Activated T-cell treated with anti-CD3 and anti-CD28 coated beads, Interleukin-2, amount 50 U/mL, for 4 hours (primary cell): ENCODE measurements around the gene SPRED2. TPM values are rescaled to one million over a fixed set of nuclear protein-coding genes. Genes with fewer than 3 reads are reported as not detected.
A peak's percentile ranks its signal among the peaks of the same experiment; 100 is the strongest.

Experiments
- ATAC-seq, 2 donors: fragments of 200-7000 bp; cut with Tn5 transposase; one replicate each; pipeline ENCODE4 v1.10.0; 2021
- DNase-seq: peaks from one replicate; pipeline ENCODE4 v3.0.0-alpha.2; 2020
- H3K27me3 Mint-ChIP-seq: one replicate; pipeline ENCODE4 v1.8.0; 2021; ENCODE audit warnings: low read depth, mixed read lengths
- H3K36me3 Mint-ChIP-seq: one replicate; pipeline ENCODE4 v1.8.0; 2022; ENCODE audit warnings: mixed read lengths; ENCODE audit not compliant: insufficient read depth
- H3K4me1 Mint-ChIP-seq: one replicate; pipeline ENCODE4 v1.8.0; 2021; ENCODE audit warnings: low read depth, mixed read lengths
- H3K4me3 Mint-ChIP-seq: one replicate; pipeline ENCODE4 v1.8.0; 2021; ENCODE audit warnings: mild to moderate bottlenecking, moderate library complexity, mixed read lengths
- H3K9me3 Mint-ChIP-seq: one replicate; pipeline ENCODE4 v1.8.0; 2021; ENCODE audit warnings: mixed read lengths
- total RNA-seq, 3 donors: library from RNA; stranded (reverse); gene quantifications; one replicate each; pipeline ENCODE4 v1.2.1, GENCODE V29; 2021

The SPRED2 gene
- total RNA-seq, 3 donors from 2014 or later: 10.4 to 11.0 (median 10.9) TPM

DNA sequence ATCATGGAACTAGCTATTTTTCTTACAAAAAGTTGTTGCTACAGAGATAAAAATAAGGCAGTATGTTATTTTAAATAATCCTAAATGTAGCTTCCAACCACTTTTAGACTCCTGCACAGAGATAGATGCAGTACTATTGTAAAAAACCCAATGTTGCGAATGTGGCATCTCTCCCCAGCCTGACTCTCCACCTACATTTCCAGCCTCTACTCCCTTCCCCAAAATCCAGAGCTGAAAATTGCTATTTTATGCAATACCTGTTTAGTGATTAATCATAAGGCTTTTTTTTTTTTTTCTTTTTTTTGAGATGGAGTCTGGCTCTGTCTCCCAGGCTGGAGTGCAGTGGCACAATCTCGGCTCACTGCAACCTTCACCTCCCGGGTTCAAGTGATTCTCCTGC lies 39.4 kb downstream of the SPRED2 start:
- DNase-seq (no peak), ATAC-seq (no peak)
- H3K9me3 Mint-ChIP-seq: no peaks in the 10 kb centered on the region
- H3K36me3 Mint-ChIP-seq: no peaks in the 10 kb centered on the region
- peaks cover 19% of the 10 kb centered on the region for H3K4me1 Mint-ChIP-seq
- peaks cover 2% of the 10 kb centered on the region for H3K27me3 Mint-ChIP-seq
- H3K4me3 Mint-ChIP-seq: no peak overlapping the region

DNA sequence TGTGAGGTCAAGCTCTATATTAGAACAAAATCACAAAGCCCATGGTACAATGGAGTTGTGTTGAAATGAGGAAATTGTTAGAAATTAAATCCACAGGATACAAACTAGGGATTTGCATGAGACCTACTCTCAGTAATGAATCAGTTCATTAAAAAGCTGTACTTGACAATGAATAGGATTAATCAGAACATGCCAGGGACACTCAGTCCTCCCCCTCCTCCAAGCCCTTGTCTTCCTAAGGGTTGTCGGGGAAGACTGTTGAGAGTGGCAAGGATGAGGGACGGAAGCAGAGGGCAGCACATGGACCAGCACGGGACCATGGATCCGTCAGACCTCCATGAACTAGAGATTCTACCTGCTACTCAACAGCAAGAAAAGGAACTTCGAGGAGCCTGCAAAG lies 39.8 kb downstream of the SPRED2 start:
- Mint-ChIP-seq H3K27me3 (peaks cover 2% of the 10 kb centered on the region), H3K4me3 (no peak overlapping the region), H3K36me3 (no peaks in the 10 kb centered on the region), H3K4me1 (peaks cover 17% of the 10 kb centered on the region), H3K9me3 (no peaks in the 10 kb centered on the region)
- DNase-seq (no peak), ATAC-seq (no peak)

DNA sequence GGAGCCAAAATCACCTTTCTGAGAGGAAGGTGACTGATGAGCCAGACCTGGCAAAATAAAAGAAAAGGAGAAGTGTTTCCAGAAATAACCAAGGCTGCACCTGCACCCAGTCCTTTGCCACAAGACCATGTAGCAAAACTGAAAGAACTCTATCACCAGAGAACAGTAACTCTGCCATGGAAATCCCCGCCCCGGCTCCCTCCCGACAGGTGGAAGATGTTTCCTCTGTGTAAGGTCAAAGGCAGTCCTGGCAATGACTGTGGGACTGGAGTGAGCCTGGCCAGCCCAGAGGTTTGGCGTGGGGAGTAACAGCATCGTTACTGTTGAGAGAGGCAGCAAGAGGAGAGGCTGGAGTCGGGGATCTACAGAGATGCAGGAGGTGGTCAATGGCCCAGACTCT lies 42.3 kb downstream of the SPRED2 start:
- Mint-ChIP-seq H3K36me3 (no peaks in the 10 kb centered on the region), H3K4me3 (no peak overlapping the region), H3K9me3 (no peaks in the 10 kb centered on the region), H3K4me1 (peaks cover 6% of the 10 kb centered on the region), H3K27me3 (no peaks in the 10 kb centered on the region)
- DNase-seq: no peak
- peak; percentile 50 to 65 for ATAC-seq

DNA sequence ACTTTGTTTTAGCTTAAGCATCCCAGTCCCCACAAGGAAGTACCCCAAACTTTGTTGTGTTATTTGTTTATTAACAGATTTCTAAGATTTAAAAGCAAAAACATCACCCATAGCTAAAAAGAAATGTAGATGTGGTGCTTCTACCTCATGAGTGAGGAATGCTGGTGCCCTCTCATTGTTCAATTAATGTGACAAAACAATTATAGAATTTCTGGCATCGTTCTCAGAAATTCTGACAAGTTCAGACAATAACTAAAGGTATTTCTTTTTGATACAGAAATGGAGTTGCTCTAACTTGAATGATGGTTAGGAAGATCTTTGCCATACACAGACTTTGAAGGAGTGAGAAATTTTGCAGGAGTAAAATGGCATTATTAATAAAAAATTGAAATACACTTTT lies 42.9 kb downstream of the SPRED2 start:
- Mint-ChIP-seq H3K9me3 (no peaks in the 10 kb centered on the region), H3K4me3 (no peak overlapping the region), H3K27me3 (no peaks in the 10 kb centered on the region), H3K4me1 (peaks cover 7% of the 10 kb centered on the region), H3K36me3 (no peaks in the 10 kb centered on the region)
- DNase-seq (no peak), ATAC-seq (no peak)

DNA sequence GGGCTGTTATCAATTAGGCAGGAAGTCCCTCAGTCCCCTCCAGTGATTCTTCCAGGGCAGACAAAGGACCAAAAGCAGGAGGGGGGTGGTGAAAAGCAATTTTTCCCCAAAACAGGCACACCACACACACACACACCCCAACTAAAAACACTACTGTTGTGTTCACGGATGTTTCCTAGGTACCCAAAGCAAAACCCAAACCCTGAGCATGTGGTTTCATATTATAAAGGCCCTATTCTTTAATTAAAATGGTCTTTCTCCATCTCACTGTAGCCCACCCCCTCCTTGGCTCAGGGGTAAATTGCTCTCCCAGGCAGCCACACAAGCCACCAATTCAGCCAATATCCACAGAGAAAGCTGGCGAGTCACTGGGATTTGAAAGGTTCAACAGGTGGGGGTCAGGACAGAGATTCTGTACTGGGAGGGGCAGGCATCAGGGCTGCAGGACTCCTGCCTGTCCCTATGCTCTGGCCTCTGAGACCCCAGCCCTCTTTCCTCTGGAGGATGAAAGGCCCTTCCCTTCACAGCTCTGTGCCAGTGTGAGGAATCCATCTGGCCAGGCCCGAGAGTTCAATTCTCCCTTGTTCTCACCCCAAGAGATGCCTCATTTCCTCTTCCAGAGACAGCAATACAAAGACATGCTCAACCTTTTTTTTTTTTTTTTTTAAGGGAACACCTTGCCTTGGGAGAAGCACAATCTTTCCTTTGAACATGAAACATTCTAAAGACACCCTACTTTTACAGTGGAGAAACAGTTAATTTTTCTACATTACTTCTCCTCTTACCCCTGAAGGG lies 43.6 kb downstream of the SPRED2 start:
- Mint-ChIP-seq H3K4me3 (no peak overlapping the region), H3K27me3 (no peaks in the 10 kb centered on the region), H3K9me3 (no peaks in the 10 kb centered on the region), H3K4me1 (peaks cover 7% of the 10 kb centered on the region), H3K36me3 (no peaks in the 10 kb centered on the region)
- ATAC-seq (no peak), DNase-seq (no peak)

DNA sequence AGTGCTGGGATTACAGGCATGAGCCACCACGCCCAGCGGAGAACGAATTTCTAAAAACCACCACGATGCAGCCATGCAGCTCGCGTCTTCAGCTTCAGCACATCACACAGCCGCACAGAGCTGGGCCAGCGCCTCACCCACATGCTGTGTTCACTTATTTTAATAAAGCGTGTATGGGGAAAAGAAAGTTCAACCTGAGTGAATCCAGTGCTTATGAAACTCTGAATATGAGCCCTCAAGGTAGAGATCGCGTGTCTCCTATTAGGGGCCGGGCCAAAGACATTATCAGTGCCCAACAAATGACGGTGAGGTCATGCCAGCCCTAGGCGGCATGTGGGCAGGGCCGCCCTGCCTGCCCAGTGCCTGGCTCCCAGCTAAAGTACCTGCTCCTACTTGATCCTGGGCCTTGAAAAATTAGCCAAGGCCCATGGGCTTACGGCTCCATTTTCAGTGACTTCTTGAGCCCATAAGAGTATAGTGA lies 44.3 kb downstream of the SPRED2 start:
- DNase-seq: no peak
- Mint-ChIP-seq H3K9me3 (no peaks in the 10 kb centered on the region), H3K27me3 (no peaks in the 10 kb centered on the region), H3K4me3 (no peak overlapping the region), H3K36me3 (no peaks in the 10 kb centered on the region), H3K4me1 (peaks cover 13% of the 10 kb centered on the region)
- no peak for ATAC-seq

DNA sequence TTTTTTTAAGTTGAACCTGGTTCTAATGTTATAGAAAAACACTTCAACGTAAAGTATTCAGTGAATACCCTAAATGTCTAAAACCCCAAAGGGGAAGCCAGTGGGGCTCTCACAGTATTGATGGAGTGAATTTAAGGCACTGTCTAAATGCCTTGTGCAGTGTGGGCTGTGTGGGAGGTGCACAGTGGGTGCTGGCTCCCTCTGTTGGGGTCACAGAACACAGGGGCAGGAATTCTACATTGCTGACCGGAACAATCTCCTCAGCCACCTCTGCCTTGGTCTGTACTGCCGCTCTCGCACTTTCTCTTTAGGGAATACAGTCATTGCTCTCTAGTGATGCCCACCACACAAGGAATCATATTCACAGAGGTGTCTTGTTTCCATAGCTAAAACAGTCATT lies 45.4 kb downstream of the SPRED2 start:
- H3K4me1 Mint-ChIP-seq: peaks cover 24% of the 10 kb centered on the region
- H3K4me3 Mint-ChIP-seq: no peak overlapping the region
- H3K27me3 Mint-ChIP-seq: no peaks in the 10 kb centered on the region
- no peaks in the 10 kb centered on the region for H3K9me3 Mint-ChIP-seq
- DNase-seq: no peak
- no peaks in the 10 kb centered on the region for H3K36me3 Mint-ChIP-seq
- no peak for ATAC-seq

DNA sequence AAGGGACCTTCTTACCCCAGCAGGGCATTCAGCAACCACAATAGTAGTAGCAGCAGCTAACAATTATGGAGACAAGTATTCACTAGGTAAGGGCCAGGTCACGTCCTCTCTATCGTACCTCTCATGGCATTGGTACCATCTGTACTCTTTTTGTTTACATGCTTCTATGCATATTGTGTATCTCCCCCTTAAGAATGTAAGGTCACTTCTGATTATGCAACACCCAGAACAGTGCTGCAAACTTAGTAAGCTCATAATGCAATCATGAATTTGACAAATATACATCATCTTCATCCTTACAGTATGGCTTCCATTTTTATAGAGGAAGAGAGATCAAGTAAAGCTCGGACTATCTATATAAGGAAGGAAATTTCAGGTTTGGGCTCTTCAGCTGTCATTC lies 46.1 kb downstream of the SPRED2 start:
- Mint-ChIP-seq H3K27me3 (no peaks in the 10 kb centered on the region), H3K4me3 (no peak overlapping the region), H3K4me1 (peaks cover 29% of the 10 kb centered on the region), H3K9me3 (no peaks in the 10 kb centered on the region), H3K36me3 (no peaks in the 10 kb centered on the region)
- DNase-seq (no peak), ATAC-seq (no peak)

DNA sequence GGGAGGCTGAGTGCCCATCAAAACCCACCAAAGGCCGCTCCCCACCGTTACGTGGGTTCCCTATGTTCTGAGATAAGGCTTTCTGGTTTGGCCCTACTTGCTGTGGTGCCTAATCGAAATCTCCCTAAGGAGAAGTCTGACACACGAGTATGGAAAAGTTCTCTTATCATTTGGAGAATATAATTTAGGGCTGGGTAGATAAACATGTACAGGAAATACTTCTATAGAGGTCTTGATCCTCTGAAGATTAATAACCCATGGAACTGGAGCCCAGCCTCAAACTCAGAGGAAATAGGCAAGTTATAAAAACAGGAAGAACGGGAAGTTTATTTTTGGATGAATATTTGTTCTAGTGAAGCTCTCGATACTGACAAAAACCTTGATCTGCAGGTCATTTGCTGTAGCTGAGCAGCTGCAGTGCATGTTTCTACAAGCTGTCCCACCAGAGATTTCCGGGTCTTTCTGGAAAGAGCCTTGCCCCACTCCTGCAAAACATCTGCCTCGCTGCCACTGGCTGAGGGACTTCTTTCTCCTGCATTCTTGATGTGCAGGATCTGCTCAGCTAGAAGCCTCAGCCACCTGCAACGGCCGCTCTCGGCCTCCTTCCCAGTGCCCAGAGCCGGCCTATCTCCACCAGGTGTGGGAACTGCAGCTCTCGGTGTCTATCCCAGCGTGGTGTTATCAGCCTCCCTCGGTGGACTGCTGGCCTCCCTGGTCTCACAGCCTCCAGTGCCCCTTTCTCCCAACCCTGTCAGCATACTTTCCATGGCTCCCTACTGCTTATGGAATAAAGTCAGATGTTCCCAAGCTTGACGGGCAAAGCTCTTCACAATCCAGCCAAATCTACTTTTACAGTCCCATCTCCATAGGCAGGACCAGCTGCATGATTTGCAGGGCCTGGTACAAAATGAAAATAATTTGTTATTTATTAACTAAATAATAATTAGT lies 48.6 kb downstream of the SPRED2 start:
- no peaks in the 10 kb centered on the region for H3K9me3 Mint-ChIP-seq
- no peaks in the 10 kb centered on the region for H3K36me3 Mint-ChIP-seq
- peaks cover 23% of the 10 kb centered on the region for H3K4me1 Mint-ChIP-seq
- ATAC-seq: no peak
- no peak for DNase-seq
- H3K4me3 Mint-ChIP-seq: no peak overlapping the region
- no peaks in the 10 kb centered on the region for H3K27me3 Mint-ChIP-seq

DNA sequence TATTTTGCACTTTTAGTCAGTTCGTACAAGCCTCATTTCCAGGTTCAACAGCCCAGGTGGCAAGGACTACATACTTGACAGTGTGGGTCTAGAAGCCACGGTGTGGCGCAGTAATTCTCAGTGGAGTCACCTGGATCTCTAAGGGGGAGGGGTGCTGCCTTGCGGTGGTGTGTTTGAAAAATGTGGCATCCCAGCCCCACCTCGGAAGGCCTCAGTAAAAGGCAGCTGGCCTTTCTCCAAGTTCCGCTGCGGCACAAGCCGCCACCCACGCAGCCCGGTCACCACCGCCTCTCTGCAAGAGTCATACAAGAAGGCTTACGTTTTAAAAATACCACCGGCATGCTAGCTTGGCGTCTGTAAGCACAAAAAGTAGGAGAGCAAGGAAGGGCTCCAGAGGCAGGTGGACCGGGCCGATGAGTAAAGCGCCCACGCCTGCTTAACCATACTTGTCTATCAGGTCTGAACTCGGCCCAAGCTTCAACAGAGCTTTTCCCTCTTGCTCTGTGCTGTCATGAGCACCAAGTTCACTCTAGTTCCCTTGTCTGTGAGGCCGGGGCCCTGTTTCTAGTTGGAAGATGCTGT lies 49.5 kb downstream of the SPRED2 start:
- Mint-ChIP-seq H3K4me1 (peaks cover 23% of the 10 kb centered on the region), H3K9me3 (no peaks in the 10 kb centered on the region), H3K36me3 (no peaks in the 10 kb centered on the region), H3K27me3 (no peaks in the 10 kb centered on the region), H3K4me3 (peak overlapping the region; percentile 46)
- ATAC-seq: peak; percentile 89 to 92
- peak; percentile 80 for DNase-seq

DNA sequence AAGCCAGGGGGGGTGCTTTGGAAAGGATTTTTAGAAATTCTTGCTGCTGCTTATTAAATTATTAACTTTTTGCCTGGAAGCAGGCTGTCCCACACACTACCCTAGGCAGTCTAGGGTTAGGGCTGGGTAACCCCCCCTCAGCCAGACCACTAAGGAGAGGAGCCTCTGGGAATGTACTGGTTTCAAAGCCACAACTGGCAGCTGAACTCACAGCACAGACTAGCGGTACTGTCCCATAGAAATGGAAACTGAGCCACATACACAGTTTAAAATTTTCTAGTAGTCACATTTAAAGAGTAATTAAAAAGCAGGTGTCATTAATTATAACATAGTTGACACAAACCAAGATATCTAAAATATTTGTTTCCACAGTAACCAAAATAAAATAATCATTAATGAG lies 50.1 kb downstream of the SPRED2 start:
- no peaks in the 10 kb centered on the region for H3K27me3 Mint-ChIP-seq
- ATAC-seq: no peak
- H3K36me3 Mint-ChIP-seq: no peaks in the 10 kb centered on the region
- H3K9me3 Mint-ChIP-seq: no peaks in the 10 kb centered on the region
- H3K4me3 Mint-ChIP-seq: no peak overlapping the region
- peaks cover 23% of the 10 kb centered on the region for H3K4me1 Mint-ChIP-seq
- no peak for DNase-seq

DNA sequence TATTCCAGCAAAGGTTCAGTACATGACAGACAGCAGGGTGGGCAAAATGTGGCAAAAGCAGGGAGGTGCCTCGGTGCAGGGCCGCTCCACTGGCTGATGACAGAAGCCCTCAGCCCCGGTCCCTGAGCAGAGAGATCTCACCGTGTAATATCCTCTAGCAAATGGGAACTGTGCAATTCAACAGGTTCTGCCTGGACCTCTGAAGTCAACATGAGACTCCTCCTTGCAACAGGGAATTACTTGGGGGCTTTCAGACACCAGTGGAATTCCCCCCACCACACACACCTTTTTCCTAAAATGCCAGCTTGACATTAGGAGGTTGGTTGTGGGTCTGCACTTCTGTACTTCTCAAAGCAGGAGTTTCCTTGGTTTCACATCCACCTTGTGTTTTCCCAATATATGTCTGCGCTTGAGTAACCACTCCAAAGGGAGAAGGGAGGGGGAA lies 50.8 kb downstream of the SPRED2 start:
- Mint-ChIP-seq H3K27me3 (no peaks in the 10 kb centered on the region), H3K4me1 (peaks cover 23% of the 10 kb centered on the region), H3K36me3 (no peaks in the 10 kb centered on the region), H3K4me3 (no peak overlapping the region), H3K9me3 (no peaks in the 10 kb centered on the region)
- ATAC-seq (no peak), DNase-seq (no peak)

DNA sequence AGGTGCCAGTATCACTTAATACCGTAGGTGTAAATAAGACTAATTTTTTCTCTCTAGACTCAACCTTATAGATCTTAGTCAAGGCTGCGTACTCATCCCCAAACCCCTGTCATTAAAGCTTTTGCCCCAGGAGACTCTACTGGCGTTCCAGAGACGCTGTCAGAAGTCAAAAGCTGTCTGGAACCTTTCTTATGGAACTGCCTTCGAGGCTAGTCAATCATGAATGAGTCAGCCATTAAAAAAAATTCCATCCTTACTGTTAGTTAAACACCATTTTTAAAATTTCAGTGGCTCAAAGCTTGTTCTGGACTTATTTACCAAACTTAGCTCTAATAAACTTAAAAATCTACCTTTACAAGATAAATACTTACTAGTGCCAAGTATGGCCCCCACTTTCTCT lies 52.1 kb downstream of the SPRED2 start:
- ATAC-seq (no peak), DNase-seq (no peak)
- no peak overlapping the region for H3K4me3 Mint-ChIP-seq
- peaks cover 5% of the 10 kb centered on the region for H3K27me3 Mint-ChIP-seq
- H3K9me3 Mint-ChIP-seq: no peaks in the 10 kb centered on the region
- H3K36me3 Mint-ChIP-seq: no peaks in the 10 kb centered on the region
- H3K4me1 Mint-ChIP-seq: peaks cover 23% of the 10 kb centered on the region

DNA sequence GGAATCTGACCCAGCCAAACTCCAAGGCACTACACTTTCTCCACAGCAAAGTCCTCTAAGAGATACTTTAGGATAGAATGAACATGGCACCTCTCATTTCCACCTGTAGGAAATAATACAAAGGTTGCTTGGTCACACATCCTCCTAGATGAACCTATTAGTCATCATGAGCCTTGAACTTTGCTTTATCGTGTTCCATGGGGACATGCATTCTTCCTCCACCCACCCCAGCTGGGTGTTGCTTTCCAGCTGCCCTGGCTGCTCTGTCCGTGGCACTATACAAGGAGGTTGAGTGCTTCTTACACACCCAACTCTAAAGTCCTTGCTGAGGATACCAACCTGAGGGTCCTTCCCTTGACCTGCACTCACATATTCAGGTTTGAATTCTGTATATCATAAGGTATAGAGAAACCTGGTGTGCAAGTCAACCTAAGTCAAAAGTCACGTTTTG lies 52.7 kb downstream of the SPRED2 start:
- H3K4me3 Mint-ChIP-seq: no peak overlapping the region
- no peaks in the 10 kb centered on the region for H3K36me3 Mint-ChIP-seq
- peaks cover 6% of the 10 kb centered on the region for H3K27me3 Mint-ChIP-seq
- no peaks in the 10 kb centered on the region for H3K9me3 Mint-ChIP-seq
- DNase-seq (no peak), ATAC-seq (no peak)
- H3K4me1 Mint-ChIP-seq: peaks cover 23% of the 10 kb centered on the region
